GM21390 (cell line): ENCODE results near the gene ALB.
"Not testable (repeated sequence)": the region's sequence is repeated elsewhere in the genome, so short reads cannot be mapped to it uniquely, and the experiment has no call there.

Experiments
- ATAC-seq: cut with Tn5 transposase; IDR thresholded peaks from one replicate; pipeline ENCODE4 v1.9.1; 2021; ENCODE audit not compliant: unreplicated experiment

The ALB gene

GRCh38 chr4:73404042-73404441 lies at the start of gene ALB:
Gene ALB (plus strand): TSS chr4:73404287. CDS start chr4:73404328, 41 bp downstream.
- ATAC-seq: no peak

GRCh38 chr4:73357174-73357573 lies 46.9 kb upstream of the ALB start:
- ATAC-seq: not testable (repeated sequence)

GRCh38 chr4:73369506-73370199 lies 34.4 kb upstream of the ALB start:
- not testable (repeated sequence) for ATAC-seq

- no peak for ATAC-seq
Observed at GRCh38 chr4:73375328-73375741, 28.8 kb upstream of the ALB start.

- no peak for ATAC-seq
Observed at GRCh38 chr4:73376251-73376650, 27.8 kb upstream of the ALB start.

- no peak for ATAC-seq
Observed at GRCh38 chr4:73376976-73377375, 27.1 kb upstream of the ALB start.

- ATAC-seq: no peak
Observed at GRCh38 chr4:73378887-73379286, 25.2 kb upstream of the ALB start.

GRCh38 chr4:73379946-73380345 lies 24.1 kb upstream of the ALB start:
- no peak for ATAC-seq

GRCh38 chr4:73381214-73381613 lies 22.9 kb upstream of the ALB start:
- ATAC-seq: no peak

GRCh38 chr4:73383452-73383851 lies 20.6 kb upstream of the ALB start:
- no peak for ATAC-seq

GRCh38 chr4:73387552-73387951 lies 16.5 kb upstream of the ALB start:
- no peak for ATAC-seq

GRCh38 chr4:73388887-73389286 lies 15.2 kb upstream of the ALB start:
- ATAC-seq: no peak

- not testable (repeated sequence) for ATAC-seq
Observed at GRCh38 chr4:73389663-73390062, 14.4 kb upstream of the ALB start.

- ATAC-seq: no peak
Observed at GRCh38 chr4:73391774-73392173, 12.3 kb upstream of the ALB start.

GRCh38 chr4:73392936-73393335 lies 11.2 kb upstream of the ALB start:
- no peak for ATAC-seq

GRCh38 chr4:73396304-73396703 lies 7.8 kb upstream of the ALB start:
- no peak for ATAC-seq

GRCh38 chr4:73396993-73397972 lies 6.8 kb upstream of the ALB start:
- no peak for ATAC-seq

GRCh38 chr4:73401412-73401811 lies 2.7 kb upstream of the ALB start:
- no peak for ATAC-seq

- no peak for ATAC-seq
Observed at GRCh38 chr4:73404457-73404856, 370 bp downstream of the ALB start.

GRCh38 chr4:73405138-73405537 lies 1.1 kb downstream of the ALB start:
- no peak for ATAC-seq

GRCh38 chr4:73406548-73406875 lies 2.4 kb downstream of the ALB start:
- ATAC-seq: no peak

GRCh38 chr4:73407227-73407673 lies 3.2 kb downstream of the ALB start:
- ATAC-seq: no peak
